PC-9 (cell line): ENCODE results near the gene ADAM21. TPM values are rescaled to one million over a fixed set of nuclear protein-coding genes. Genes with fewer than 3 reads are reported as not detected.
"Not testable (repeated sequence)": the region's sequence is repeated elsewhere in the genome, so short reads cannot be mapped to it uniquely, and the experiment has no call there.

Experiments
- BruUV-seq: library from RNA; stranded (reverse); fragments of 400-500 nt; replicated peaks from 2 replicates; lab custom pipeline; 2021; lab: Mats Ljungman, UMichigan
- CTCF ChIA-PET: fragments of 300-600 bp; sonication (Branson Sonifier 250); formaldehyde crosslinking; loops from one replicate; lab custom pipeline; 2022; ENCODE audit warnings: antibody characterized with exemption; lab: Charles Lee
- POLR2A ChIA-PET: fragments of 300-600 bp; sonication (Branson Sonifier 250); formaldehyde crosslinking; loops from one replicate; lab custom pipeline; 2022; ENCODE audit warnings: antibody characterized with exemption; ENCODE audit not compliant: unreplicated experiment; lab: Charles Lee
- DNase-seq, 2 experiments: peaks; one replicate each; pipeline versions ENCODE4 v3.0.0 to v3.0.0-alpha.2; 2015 to 2022; ENCODE audit warnings: mixed read lengths in 1 of 2
- H2AFZ ChIP-seq: fragments of 200-600 bp; sonication (generic); 2 replicates; pipeline ENCODE4 v1.8.1; 2017; ENCODE audit warnings: antibody characterized with exemption
- H3F3A ChIP-seq: fragments of 200-600 bp; sonication (generic); 2 replicates; pipeline ENCODE4 v1.8.1; 2017; ENCODE audit warnings: antibody characterized with exemption, mild to moderate bottlenecking, low read depth; ENCODE audit not compliant: insufficient read depth
- H3K27ac ChIP-seq: fragments of 200-600 bp; sonication (generic); 2 replicates; pipeline ENCODE4 v1.6.1; 2016; ENCODE audit warnings: mixed run types
- H3K27me3 ChIP-seq: fragments of 200-600 bp; sonication (generic); 2 replicates; pipeline ENCODE4 v1.6.1; 2016; ENCODE audit warnings: low read depth, mixed run types; ENCODE audit not compliant: insufficient read depth
- H3K36me3 ChIP-seq: fragments of 200-600 bp; sonication (generic); 2 replicates; pipeline ENCODE4 v1.6.1; 2016; ENCODE audit warnings: low read depth, mixed run types
- H3K4me1 ChIP-seq: fragments of 200-600 bp; sonication (generic); replicated peaks from 2 replicates; pipeline ENCODE4 v1.6.1; 2016; ENCODE audit warnings: mixed run types; ENCODE audit not compliant: insufficient read depth
- H3K4me2 ChIP-seq: fragments of 200-600 bp; sonication (generic); 2 replicates; pipeline ENCODE4 v1.6.1; 2017; ENCODE audit warnings: mixed run types
- H3K4me3 ChIP-seq: fragments of 200-600 bp; sonication (generic); 2 replicates; pipeline ENCODE4 v1.6.1; 2016; ENCODE audit warnings: mixed run types
- H3K79me2 ChIP-seq: fragments of 200-600 bp; sonication (generic); 2 replicates; pipeline ENCODE4 v1.6.1; 2017; ENCODE audit warnings: low read depth, mixed run types
- H3K9me2 ChIP-seq: fragments of 200-600 bp; sonication (generic); 2 replicates; pipeline ENCODE4 v1.8.1; 2017; ENCODE audit warnings: mild to moderate bottlenecking; ENCODE audit not compliant: insufficient read depth
- H3K9me3 ChIP-seq: fragments of 200-600 bp; sonication (generic); 2 replicates; pipeline ENCODE4 v1.8.1; 2016; ENCODE audit warnings: low read depth; ENCODE audit not compliant: insufficient read depth
- H4K20me1 ChIP-seq: fragments of 200-600 bp; sonication (generic); 2 replicates; pipeline ENCODE4 v1.8.1; 2017; ENCODE audit not compliant: insufficient read depth
- CTCF ChIP-seq: fragments of 200-600 bp; sonication (generic); conservative IDR thresholded peaks from 2 replicates; pipeline ENCODE4 v1.6.1; 2017; ENCODE audit warnings: mixed run types, antibody characterized with exemption, mild to moderate bottlenecking, moderate library complexity
- EZH2 ChIP-seq: fragments of 200-600 bp; sonication (generic); IDR thresholded peaks from 2 replicates; pipeline ENCODE4 v1.8.0; 2017; ENCODE audit warnings: antibody characterized with exemption, low read depth
- intact Hi-C: fragments of 100-400 bp; cut with micrococcal nuclease; formaldehyde crosslinking; loops from one replicate; pipeline ENCODE4 v1.10.0; 2022; ENCODE audit not compliant: unreplicated experiment
- total RNA-seq: library from RNA; stranded (reverse); gene quantifications from 2 replicates; pipeline ENCODE4 v1.2.3, GENCODE V29; 2021

ADAM21 gene
- total RNA-seq, 1 experiment from 2014 or later, result not detected

GRCh38 chr14:70472253-70473159 is 20.5 kb downstream of the ADAM21 start:
- H4K20me1 ChIP-seq, result no peaks in the 10 kb centered on the region
- H3K4me2 ChIP-seq, result no peak overlapping the region
- H3K4me3 ChIP-seq, result no peak overlapping the region
- no peaks in the 10 kb centered on the region for H3F3A ChIP-seq
- no peaks in the 10 kb centered on the region for H3K36me3 ChIP-seq
- no peaks in the 10 kb centered on the region for H3K27me3 ChIP-seq
- H3K9me3 ChIP-seq, result no peaks in the 10 kb centered on the region
- H2AFZ ChIP-seq, result no peak overlapping the region
- no peaks in the 10 kb centered on the region for H3K79me2 ChIP-seq
- no peaks in the 10 kb centered on the region for H3K4me1 ChIP-seq
- BruUV-seq, result no TSS peak
- CTCF ChIA-PET, result interaction anchor here (0.6 kb wide), 1 partner anchor 349 kb away, joined by 5 read pairs; no protein-coding TSS in a partner anchor
- no peak for DNase-seq
- H3K27ac ChIP-seq, result no peak overlapping the region
- intact Hi-C loops, result no loop called here
- H3K9me2 ChIP-seq, result no peaks in the 10 kb centered on the region
- POLR2A ChIA-PET, result interaction anchor here (0.6 to 0.7 kb wide), 2 partner anchors 67 to 399 kb away, joined by 5 read pairs; no protein-coding TSS in a partner anchor
- TF ChIP-seq EZH2 (no peak), CTCF (no peak)

GRCh38 chr14:70473825-70474224 is 21.9 kb downstream of the ADAM21 start:
- Histone ChIP-seq H3K9me3 (no peaks in the 10 kb centered on the region), H4K20me1 (no peaks in the 10 kb centered on the region), H3K27me3 (no peaks in the 10 kb centered on the region), H3K4me1 (no peaks in the 10 kb centered on the region), H3K27ac (no peak overlapping the region), H3F3A (no peaks in the 10 kb centered on the region), H3K36me3 (no peaks in the 10 kb centered on the region), H3K79me2 (no peaks in the 10 kb centered on the region), H3K4me3 (no peak overlapping the region), H3K4me2 (no peak overlapping the region), H3K9me2 (no peaks in the 10 kb centered on the region), H2AFZ (no peak overlapping the region)
- no TSS peak for BruUV-seq
- intact Hi-C loops, result no loop called here
- CTCF ChIA-PET, result no interaction called here
- TF ChIP-seq EZH2 (no peak), CTCF (no peak)
- POLR2A ChIA-PET, result no interaction called here
- DNase-seq, result no peak

DNA sequence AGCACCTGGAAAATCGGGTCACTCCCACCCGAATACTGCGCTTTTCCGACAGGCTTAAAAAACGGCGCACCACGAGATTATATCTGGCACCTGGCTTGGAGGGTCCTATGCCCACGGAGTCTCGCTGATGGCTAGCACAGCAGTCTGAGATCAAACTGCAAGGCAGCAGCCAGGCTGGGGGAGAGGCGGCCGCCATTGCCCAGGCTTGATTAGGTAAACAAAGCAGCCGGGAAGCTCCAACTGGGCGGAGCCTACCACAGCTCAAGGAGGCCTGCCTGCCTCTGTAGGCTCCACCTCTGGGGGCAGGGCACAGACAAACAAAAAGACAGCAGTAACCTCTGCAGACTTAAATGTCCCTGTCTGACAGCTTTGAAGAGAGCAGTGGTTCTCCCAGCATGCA is 23.5 kb downstream of the ADAM21 start:
- H4K20me1 ChIP-seq, H3K9me3 ChIP-seq, H3K9me2 ChIP-seq, DNase-seq, intact Hi-C loops, H3K4me2 ChIP-seq, H2AFZ ChIP-seq, H3K79me2 ChIP-seq, H3K4me3 ChIP-seq, BruUV-seq, POLR2A ChIA-PET, H3F3A ChIP-seq, H3K4me1 ChIP-seq, H3K36me3 ChIP-seq, CTCF ChIA-PET, H3K27me3 ChIP-seq, H3K27ac ChIP-seq: not testable (repeated sequence)

DNA sequence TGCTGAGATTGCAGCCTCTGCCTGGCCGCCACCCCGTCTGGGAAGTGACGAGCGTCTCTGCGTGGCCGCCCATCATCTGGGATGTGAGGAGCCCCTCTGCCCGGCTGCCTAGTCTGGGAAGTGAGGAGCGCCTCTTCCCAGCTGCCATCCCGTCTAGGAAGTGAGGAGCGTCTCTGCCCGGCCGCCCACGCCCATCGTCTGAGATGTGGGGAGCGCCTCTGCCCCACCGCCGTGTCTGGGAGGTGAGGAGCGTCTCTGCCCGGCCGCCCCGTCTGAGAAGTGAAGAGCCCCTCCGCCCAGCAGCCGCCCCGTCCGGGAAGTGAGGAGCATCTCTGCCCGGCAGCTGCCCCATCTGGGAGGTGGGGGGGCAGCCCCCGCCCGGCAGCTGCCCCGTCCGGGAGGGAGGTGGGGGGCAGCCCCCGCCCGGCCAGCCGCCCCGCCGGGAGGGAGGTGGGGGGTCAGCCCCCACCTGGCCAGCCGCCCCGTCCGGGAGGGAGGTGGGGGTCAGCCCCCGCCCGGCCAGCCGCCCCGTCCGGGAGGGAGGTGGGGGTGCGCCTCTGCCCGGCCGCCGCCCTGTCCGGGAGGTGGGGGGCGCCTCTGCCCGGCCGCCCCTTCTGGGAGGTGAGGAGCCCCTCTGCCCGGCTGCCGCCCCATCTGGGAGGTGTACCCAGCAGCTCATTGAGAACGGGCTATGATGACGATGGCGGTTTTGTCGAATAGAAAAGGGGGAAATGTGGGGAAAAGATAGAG is 25.6 kb downstream of the ADAM21 start:
- H2AFZ ChIP-seq, intact Hi-C loops, H3K27ac ChIP-seq, H3K79me2 ChIP-seq, H3K4me3 ChIP-seq, H3K36me3 ChIP-seq, BruUV-seq, H3K9me3 ChIP-seq, H3K27me3 ChIP-seq, H3K4me2 ChIP-seq, H3F3A ChIP-seq, CTCF ChIA-PET, H3K4me1 ChIP-seq, DNase-seq, H4K20me1 ChIP-seq, H3K9me2 ChIP-seq: not testable (repeated sequence)
- POLR2A ChIA-PET, result interaction anchor here (0.8 kb wide), 1 partner anchor 491 kb away, joined by 9 read pairs; no protein-coding TSS in a partner anchor
